GM18505 (cell line): ENCODE measurements around the gene CDK14.

Experiments used
- ATAC-seq: cut with Tn5 transposase; IDR thresholded peaks from one replicate; pipeline ENCODE4 v1.9.1; 2021; ENCODE audit not compliant: unreplicated experiment
- POLR2A ChIP-seq: IDR thresholded peaks from 4 replicates; pipeline ENCODE4 v1.6.1; 2011; ENCODE audit warnings: borderline replicate concordance; ENCODE audit not compliant: insufficient read depth, insufficient read length; ENCODE audit errors: extremely low read depth

Gene CDK14

GRCh38 chr7:90692396-90692795, 96.3 kb downstream of the CDK14 start:
- no peak for TF ChIP-seq POLR2A
- ATAC-seq: no peak

- TF ChIP-seq POLR2A: no peak
- ATAC-seq: no peak
Observed at GRCh38 chr7:90692947-90693346, 96.8 kb downstream of the CDK14 start.

GRCh38 chr7:90693939-90694338, 97.8 kb downstream of the CDK14 start:
- no peak for ATAC-seq
- TF ChIP-seq POLR2A: no peak

- TF ChIP-seq POLR2A: no peak
- ATAC-seq: no peak
Observed at GRCh38 chr7:90698616-90699015, 102.5 kb downstream of the CDK14 start.

DNA sequence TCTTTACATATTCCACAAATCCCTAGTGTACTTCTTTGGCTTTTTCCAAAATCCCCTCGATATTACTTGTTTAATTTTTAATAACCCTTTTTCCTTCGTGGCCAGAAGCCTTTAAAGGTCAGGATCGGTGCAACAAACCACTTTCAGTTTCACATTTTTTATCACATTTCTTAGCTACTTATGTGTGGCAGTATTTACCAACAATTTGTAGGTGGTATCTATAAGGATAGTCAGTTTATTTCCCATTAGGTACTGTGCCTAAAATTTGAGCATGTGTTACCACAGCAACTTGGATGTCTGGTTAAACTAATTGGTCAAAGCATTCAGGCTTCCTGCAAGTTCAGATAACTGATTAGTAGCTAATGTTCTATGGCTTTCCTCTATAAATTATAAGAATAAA, 104.9 kb downstream of the CDK14 start:
- no peak for ATAC-seq

GRCh38 chr7:90701771-90702170, 105.7 kb downstream of the CDK14 start:
- ATAC-seq: no peak
- TF ChIP-seq POLR2A: no peak

More for the DNA sequence above, 104.9 kb downstream of the CDK14 start:
- no peak for TF ChIP-seq POLR2A

GRCh38 chr7:90705391-90706071, 109.4 kb downstream of the CDK14 start:
- ATAC-seq: no peak
- no peak for TF ChIP-seq POLR2A

DNA sequence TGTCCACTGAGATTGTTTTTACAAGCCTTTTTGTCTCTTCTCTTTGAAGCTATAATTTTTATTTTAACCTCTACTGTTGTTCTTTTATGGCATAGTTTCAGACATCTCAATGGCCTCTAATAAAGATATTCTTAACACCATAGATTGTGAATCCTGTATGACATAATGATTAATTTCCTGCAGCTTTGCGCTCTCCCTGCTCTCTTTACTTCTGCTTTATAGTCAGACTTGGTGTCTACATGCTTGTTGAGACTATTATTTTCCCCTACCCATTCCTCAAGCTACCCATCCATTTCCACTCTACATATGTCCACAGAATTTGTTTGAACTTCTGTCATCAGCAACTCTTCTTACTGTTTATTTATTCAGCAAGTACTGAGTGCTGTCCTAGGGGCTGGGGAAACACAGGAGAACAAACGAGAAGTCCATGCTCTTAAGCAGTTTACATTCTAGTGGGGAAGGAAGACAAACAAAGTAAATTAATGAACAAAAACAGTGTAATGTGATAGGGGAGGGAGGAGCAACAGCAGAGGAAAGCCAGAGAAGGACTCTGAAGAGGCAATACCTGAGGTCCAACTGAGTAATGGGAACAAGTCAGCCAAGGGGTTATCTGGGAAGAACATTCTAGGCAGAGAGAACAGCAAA, 110.1 kb downstream of the CDK14 start:
- ATAC-seq: no peak
- no peak for TF ChIP-seq POLR2A

GRCh38 chr7:90708841-90709317, 112.8 kb downstream of the CDK14 start:
- no peak for TF ChIP-seq POLR2A
- peak; percentile 65 for ATAC-seq

DNA sequence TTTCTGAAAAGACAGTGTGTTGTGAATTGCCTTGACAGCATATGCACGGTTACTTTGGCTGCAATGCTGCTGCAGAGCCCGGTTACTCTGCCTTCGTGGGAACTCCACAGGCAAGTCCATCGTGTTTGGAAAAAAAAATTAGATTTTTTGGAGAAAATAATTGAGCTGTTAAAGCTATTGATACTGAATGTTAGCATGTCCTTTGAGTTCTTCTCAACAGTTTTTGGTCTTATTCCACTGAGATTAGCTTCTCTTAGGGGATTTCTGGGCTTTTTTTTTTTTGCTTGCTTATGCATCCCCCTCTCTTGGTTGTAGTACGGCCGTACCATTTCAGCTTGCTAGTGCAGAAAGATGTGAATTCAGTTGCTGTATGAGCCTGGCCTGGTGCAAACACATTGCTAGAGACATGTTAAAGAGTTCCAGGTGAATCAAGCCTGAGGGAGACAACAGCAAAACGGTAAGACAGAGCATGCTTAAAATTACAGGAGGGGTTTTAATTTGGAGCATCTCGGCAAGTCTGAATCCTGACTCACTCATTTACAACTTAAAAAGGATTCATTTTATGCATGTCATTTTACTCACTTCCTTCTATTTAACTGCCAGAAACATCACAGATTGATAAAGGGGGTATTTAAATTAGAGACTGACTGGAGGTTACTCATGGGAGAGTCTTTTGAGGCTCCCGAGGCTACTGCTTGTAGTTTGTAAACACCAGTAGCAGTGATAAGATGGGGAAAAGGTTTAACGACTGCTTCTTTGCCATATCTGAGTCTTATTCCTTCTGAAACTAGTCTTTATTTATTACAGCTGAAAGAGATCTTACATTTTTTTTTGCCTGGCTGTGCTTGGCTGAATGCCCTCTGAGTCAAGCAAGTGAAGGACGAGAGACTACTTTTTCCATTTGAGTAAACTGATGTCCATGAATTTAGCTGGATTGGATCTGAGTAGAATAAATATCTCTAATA, 113.7 kb downstream of the CDK14 start:
- peak; percentile 44 for ATAC-seq

GRCh38 chr7:90710466-90710850, 114.3 kb downstream of the CDK14 start:
- no peak for TF ChIP-seq POLR2A
- ATAC-seq: no peak

More for the DNA sequence above, 113.7 kb downstream of the CDK14 start:
- peak; percentile 47 for TF ChIP-seq POLR2A

GRCh38 chr7:90713628-90714027, 117.5 kb downstream of the CDK14 start:
- TF ChIP-seq POLR2A: no peak
- no peak for ATAC-seq

DNA sequence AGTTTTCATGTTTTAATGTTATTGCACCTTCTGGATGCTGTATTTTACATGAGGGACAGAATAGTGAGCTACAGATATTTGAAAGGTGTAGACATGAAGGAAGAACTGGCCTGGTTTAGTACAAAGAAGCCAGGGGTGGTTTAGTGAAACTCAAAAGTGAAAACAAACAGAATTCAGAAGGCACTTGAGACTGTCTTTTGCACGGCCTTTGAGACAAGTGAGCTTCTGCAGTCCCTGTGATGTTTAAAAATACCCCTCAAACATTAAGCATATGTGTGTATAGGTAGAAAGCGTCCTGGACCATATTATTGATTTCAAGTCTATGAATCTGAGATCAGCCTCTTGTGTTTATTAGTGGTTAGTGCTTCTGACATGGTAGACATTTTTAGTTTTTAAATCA, 118.9 kb downstream of the CDK14 start:
- TF ChIP-seq POLR2A: no peak
- ATAC-seq: peak; percentile 55
